ENCODE data around the gene CSNK1G1.
"Not testable (repeated sequence)": the region's sequence is repeated elsewhere in the genome, so short reads cannot be mapped to it uniquely, and the experiment has no call there.

CSNK1G1 gene

GRCh38 chr15:64355944-64356709 lies at the start of gene CSNK1G1:
CSNK1G1 (minus strand) TSS chr15:64356173; CDS start chr15:64300499, 55,674 bp downstream.
- peak; percentile 26 for TF ChIP-seq CTCF (IDR thresholded peaks at IDR 0.05; ENCODE audit: low read depth, low read length)
- peak within 1 kb of the TSS; percentile 84 to 91 for H3K4me3 ChIP-seq (replicated peaks in 1 of 2; ENCODE audit: low read depth in 2 of 2, low read length in 2 of 2)
- peak; percentile 98 to 99 for DNase-seq (ENCODE audit: low read depth in 2 of 2)

- no peak for TF ChIP-seq CTCF (IDR thresholded peaks at IDR 0.05; ENCODE audit: low read depth, low read length)
- DNase-seq (ENCODE audit: low read depth in 2 of 2): no peak
- no peak overlapping the region for H3K4me3 ChIP-seq (replicated peaks in 1 of 2; ENCODE audit: low read depth in 2 of 2, low read length in 2 of 2)
These were observed 44.6 kb upstream of the CSNK1G1 start for GRCh38 chr15:64400583-64400982.

GRCh38 chr15:64398575-64398974 lies 42.6 kb upstream of the CSNK1G1 start:
- no peak for TF ChIP-seq CTCF (IDR thresholded peaks at IDR 0.05; ENCODE audit: low read depth, low read length)
- DNase-seq (ENCODE audit: low read depth in 2 of 2): no peak
- no peak overlapping the region for H3K4me3 ChIP-seq (replicated peaks in 1 of 2; ENCODE audit: low read depth in 2 of 2, low read length in 2 of 2)

GRCh38 chr15:64396789-64397188 lies 40.8 kb upstream of the CSNK1G1 start:
- TF ChIP-seq CTCF (IDR thresholded peaks at IDR 0.05; ENCODE audit: low read depth, low read length): no peak
- H3K4me3 ChIP-seq (replicated peaks in 1 of 2; ENCODE audit: low read depth in 2 of 2, low read length in 2 of 2): no peak overlapping the region
- no peak for DNase-seq (ENCODE audit: low read depth in 2 of 2)

GRCh38 chr15:64392471-64392870 lies 36.5 kb upstream of the CSNK1G1 start:
- DNase-seq (ENCODE audit: low read depth in 2 of 2); H3K4me3 ChIP-seq (replicated peaks in 1 of 2; ENCODE audit: low read depth in 2 of 2, low read length in 2 of 2): not testable (repeated sequence)

- no peak overlapping the region for H3K4me3 ChIP-seq (replicated peaks in 1 of 2; ENCODE audit: low read depth in 2 of 2, low read length in 2 of 2)
- no peak for DNase-seq (ENCODE audit: low read depth in 2 of 2)
- TF ChIP-seq CTCF (IDR thresholded peaks at IDR 0.05; ENCODE audit: low read depth, low read length): no peak
These were observed 33.1 kb upstream of the CSNK1G1 start for GRCh38 chr15:64389036-64389435.

GRCh38 chr15:64387562-64388168 lies 31.7 kb upstream of the CSNK1G1 start, which contains the start of gene TRIP4:
TRIP4 (plus strand) TSS chr15:64387836; CDS start chr15:64387864, 28 bp downstream.
- DNase-seq (ENCODE audit: low read depth in 2 of 2): peak; percentile 98
- TF ChIP-seq CTCF (IDR thresholded peaks at IDR 0.05; ENCODE audit: low read depth, low read length): peak; percentile 21
- peak within 1 kb of the TSS; percentile 77 to 94 for H3K4me3 ChIP-seq (replicated peaks in 1 of 2; ENCODE audit: low read depth in 2 of 2, low read length in 2 of 2)
